ENCODE measurements around the gene TMEM212. TPM values are rescaled to one million over a fixed set of nuclear protein-coding genes. Genes with fewer than 3 reads are reported as not detected.

TMEM212 gene
- total RNA-seq, 6 experiments from 2014 or later = not detected

GRCh38 chr3:171829841-171830517, 13.2 kb upstream of the TMEM212 start:
- no peaks in the 10 kb centered on the region for H3K9me3 ChIP-seq
- peak; percentile 77 to 96 (median 87) for ATAC-seq
- no peaks in the 10 kb centered on the region for H3K27me3 ChIP-seq
- peak; percentile 78 to 91 (median 80) for DNase-seq
- intact Hi-C loops (cut with DNase I) = no loop called here
- TF ChIP-seq, protein P1, sequence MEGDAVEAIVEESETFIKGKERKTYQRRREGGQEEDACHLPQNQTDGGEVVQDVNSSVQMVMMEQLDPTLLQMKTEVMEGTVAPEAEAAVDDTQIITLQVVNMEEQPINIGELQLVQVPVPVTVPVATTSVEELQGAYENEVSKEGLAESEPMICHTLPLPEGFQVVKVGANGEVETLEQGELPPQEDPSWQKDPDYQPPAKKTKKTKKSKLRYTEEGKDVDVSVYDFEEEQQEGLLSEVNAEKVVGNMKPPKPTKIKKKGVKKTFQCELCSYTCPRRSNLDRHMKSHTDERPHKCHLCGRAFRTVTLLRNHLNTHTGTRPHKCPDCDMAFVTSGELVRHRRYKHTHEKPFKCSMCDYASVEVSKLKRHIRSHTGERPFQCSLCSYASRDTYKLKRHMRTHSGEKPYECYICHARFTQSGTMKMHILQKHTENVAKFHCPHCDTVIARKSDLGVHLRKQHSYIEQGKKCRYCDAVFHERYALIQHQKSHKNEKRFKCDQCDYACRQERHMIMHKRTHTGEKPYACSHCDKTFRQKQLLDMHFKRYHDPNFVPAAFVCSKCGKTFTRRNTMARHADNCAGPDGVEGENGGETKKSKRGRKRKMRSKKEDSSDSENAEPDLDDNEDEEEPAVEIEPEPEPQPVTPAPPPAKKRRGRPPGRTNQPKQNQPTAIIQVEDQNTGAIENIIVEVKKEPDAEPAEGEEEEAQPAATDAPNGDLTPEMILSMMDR (IDR thresholded peaks at IDR 0.05) = peak; percentile 48 to 78 (median 68)
- no peak for TF ChIP-seq POLR2A (IDR thresholded peaks at IDR 0.05)
- peaks cover 0 to 45% (median 24%) of the 10 kb centered on the region in 4 donors for H3K4me1 ChIP-seq
- H3K4me3 ChIP-seq = no peak overlapping the region
- H3K36me3 ChIP-seq = no peaks in the 10 kb centered on the region
- WGBS (ENCODE audit: insufficient coverage, low coverage, low lambda C conversion rate, missing lambda C conversion rate) = 12% methylated on average over 6 of the region's 6 CpGs
- peak overlapping the region; percentile 50 to 80 (median 62) for H3K27ac ChIP-seq

DNA sequence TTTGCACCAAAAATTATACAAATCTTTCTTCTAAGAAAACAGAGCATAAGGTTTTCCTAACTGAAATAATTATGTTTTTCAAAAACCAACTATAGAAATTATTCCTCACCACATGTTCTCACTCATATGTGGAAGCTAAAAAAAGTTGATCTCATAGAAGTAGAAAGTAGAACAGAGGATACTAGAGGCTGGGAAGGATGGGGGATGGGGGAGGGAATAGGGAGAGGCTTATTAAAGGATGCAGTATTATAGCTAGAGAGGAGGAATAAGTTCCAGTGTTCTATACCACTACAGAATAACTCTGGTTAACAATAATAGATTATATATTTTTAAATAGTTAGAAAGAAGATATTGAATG, 12.7 kb upstream of the TMEM212 start:
- Histone ChIP-seq H3K36me3 (no peaks in the 10 kb centered on the region), H3K9me3 (no peaks in the 10 kb centered on the region), H3K4me1 (peaks cover 0 to 47% (median 23%) of the 10 kb centered on the region in 4 donors), H3K4me3 (no peak overlapping the region), H3K27ac (peak overlapping the region; percentile 50 to 80 (median 62)), H3K27me3 (no peaks in the 10 kb centered on the region)
- ATAC-seq = no peak
- no peak for DNase-seq
- intact Hi-C loops (cut with DNase I) = no loop called here
- TF ChIP-seq, protein P1 (IDR thresholded peaks at IDR 0.05) = no peak
- no peak for TF ChIP-seq POLR2A (IDR thresholded peaks at IDR 0.05)

DNA sequence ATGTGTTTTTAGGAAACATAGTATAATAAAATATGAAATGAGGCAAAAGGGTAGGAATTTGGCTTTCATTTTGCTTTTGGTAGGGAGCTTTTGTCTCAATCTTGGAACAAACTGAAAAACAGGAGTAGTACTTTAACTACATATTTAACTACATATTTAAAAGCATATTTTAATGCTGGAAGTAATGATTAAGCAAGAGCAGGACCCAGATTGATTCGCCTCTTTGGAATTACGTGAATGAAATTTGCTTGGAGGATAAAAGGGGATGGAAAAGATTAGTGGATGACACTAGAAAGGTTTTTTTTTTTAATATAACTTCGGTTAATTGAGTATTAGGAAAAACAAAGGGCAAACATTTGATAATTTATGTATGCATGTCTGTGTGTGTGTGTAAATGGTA, 11.2 kb upstream of the TMEM212 start:
- WGBS (ENCODE audit: insufficient coverage, low coverage, low lambda C conversion rate, missing lambda C conversion rate) = 49% methylated on average over 3 of the region's 3 CpGs
- no peak for TF ChIP-seq POLR2A (IDR thresholded peaks at IDR 0.05)
- TF ChIP-seq, protein P1 (IDR thresholded peaks at IDR 0.05) = no peak
- intact Hi-C loops (cut with DNase I) = no loop called here
- Histone ChIP-seq H3K4me1 (peaks cover 0 to 47% (median 23%) of the 10 kb centered on the region in 4 donors), H3K36me3 (no peaks in the 10 kb centered on the region), H3K27me3 (no peaks in the 10 kb centered on the region), H3K9me3 (no peaks in the 10 kb centered on the region), H3K27ac (peak overlapping the region in 1 of 3 donors; percentile 80), H3K4me3 (no peak overlapping the region)
- ATAC-seq (no peak), DNase-seq (no peak)

DNA sequence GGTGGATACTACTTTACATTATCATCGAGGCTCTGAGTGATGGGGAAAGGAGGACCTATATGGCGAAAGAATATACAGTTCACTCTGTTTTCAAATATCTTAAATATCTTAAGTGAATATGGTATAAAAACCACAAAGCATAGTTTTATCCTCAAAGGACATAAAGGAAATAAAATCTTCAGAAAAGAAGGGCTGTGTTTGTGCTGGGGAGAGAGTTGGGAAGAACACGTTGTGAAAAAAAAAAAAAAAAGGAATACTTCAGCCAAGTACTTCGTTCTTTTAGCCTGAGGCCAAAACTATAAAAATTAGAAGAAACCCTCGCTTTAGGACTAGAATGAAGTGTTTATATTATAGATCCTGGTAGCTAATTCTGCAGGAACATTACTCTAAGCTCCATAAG, 10.2 kb upstream of the TMEM212 start:
- intact Hi-C loops (cut with DNase I) = no loop called here
- no peak for TF ChIP-seq POLR2A (IDR thresholded peaks at IDR 0.05)
- TF ChIP-seq, protein P1 (IDR thresholded peaks at IDR 0.05) = no peak
- Histone ChIP-seq H3K27ac (peak overlapping the region; percentile 33 to 80 (median 64)), H3K4me1 (peaks cover 0 to 53% (median 23%) of the 10 kb centered on the region in 4 donors), H3K36me3 (no peaks in the 10 kb centered on the region), H3K9me3 (no peaks in the 10 kb centered on the region), H3K4me3 (no peak overlapping the region), H3K27me3 (no peaks in the 10 kb centered on the region)
- DNase-seq (no peak), ATAC-seq (no peak)
- 60% methylated on average over 5 of the region's 5 CpGs for WGBS (ENCODE audit: insufficient coverage, low coverage, low lambda C conversion rate, missing lambda C conversion rate)

Data from right lobe of liver (tissue), 6 donors.